ENCODE data around the gene HAVCR2. TPM values are rescaled to one million over a fixed set of nuclear protein-coding genes. Genes with fewer than 3 reads are reported as not detected.
"Not testable (repeated sequence)": the region's sequence is repeated elsewhere in the genome, so short reads cannot be mapped to it uniquely, and the experiment has no call there.

HAVCR2 gene
- total RNA-seq, 1 donor from 2014 or later, result 48.6 TPM

DNA sequence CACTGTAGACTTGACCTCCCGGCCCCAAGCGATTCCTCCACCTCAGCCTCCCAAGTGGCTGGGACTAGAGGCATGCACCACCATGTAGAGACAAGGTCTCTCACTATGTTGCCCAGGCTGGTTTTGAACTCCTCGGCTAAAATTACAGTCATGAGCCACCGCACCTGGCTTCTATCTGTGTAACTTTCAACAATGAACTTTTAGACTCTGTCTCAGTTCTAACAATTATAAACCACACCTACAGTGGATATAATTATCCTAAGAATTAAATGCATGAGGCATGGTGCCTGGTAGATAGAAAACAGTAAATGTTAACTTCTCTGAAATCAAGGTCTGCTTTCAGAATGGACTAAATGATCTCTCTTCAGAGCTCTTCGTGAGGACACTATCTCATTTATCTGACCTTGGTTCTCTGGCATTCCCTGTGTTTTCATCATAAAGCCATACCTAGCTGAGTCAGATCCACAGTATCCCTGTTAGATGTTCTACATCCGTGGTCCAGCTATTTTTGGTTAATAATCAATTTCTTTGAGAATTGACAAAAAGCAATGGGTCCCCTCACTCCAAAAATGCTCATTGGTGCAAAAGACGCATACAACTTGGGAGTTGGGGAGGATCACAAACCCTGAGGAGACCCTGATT lies 57.1 kb downstream of the HAVCR2 start:
- intact Hi-C loops (cut with micrococcal nuclease), result no loop called here
- no peaks in the 10 kb centered on the region for H3K27me3 Mint-ChIP-seq (ENCODE audit: low read depth)
- DNase-seq (ENCODE audit: low spot score), result no peak
- H3K36me3 Mint-ChIP-seq (ENCODE audit: low read depth), result peaks cover 6% of the 10 kb centered on the region
- H3K9me3 Mint-ChIP-seq, result no peaks in the 10 kb centered on the region
- no peak overlapping the region for H3K27ac Mint-ChIP-seq
- peaks cover 19% of the 10 kb centered on the region for H3K4me1 Mint-ChIP-seq (ENCODE audit: low read depth)
- no peak overlapping the region for H3K4me3 Mint-ChIP-seq (ENCODE audit: low read depth)

DNA sequence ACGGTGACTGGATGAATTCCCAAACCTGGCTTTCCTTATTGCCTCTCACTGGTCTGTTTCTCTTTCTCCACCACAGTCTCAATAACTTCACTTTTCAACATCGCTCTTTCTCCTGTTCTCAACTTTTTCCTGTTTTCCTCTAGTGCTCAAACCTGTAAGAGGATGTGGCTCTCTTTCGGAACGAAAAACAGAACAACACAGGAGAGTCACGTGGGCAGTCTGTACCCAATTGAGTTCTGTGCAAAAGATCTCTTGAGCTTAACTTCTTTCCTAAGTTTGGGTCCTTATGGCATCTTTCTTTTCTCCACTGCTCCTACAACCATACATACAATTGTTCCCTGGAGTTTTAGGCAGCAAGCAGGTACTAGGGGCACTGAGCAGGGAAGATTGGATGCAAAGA lies 58.8 kb downstream of the HAVCR2 start:
- Mint-ChIP-seq H3K27ac (peak overlapping the region; percentile 65), H3K4me3 (ENCODE audit: low read depth) (peak overlapping the region; percentile 52), H3K27me3 (ENCODE audit: low read depth) (no peaks in the 10 kb centered on the region), H3K9me3 (no peaks in the 10 kb centered on the region), H3K36me3 (ENCODE audit: low read depth) (peaks cover 6% of the 10 kb centered on the region), H3K4me1 (ENCODE audit: low read depth) (peaks cover 24% of the 10 kb centered on the region)
- DNase-seq (ENCODE audit: low spot score), result no peak
- intact Hi-C loops (cut with micrococcal nuclease), result no loop called here

DNA sequence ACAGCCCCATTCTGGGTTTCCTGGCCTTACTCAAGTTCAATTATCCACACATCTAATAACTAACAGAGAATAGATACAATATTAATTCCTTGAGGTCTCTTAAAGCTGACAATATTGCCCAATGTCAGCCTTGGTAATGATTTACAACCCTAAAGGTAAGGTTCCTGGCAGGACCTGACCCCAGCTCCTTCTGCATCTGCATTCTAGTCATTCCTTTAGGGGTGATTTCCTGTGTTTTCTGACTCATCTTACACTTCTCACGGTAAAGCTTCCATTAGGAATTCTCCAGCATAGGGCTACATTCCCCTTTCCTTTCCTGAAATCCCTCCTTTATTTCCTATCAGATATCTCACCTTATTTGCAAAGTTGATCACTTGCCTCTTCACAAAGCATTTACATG lies 59.2 kb downstream of the HAVCR2 start:
- intact Hi-C loops (cut with micrococcal nuclease), result no loop called here
- Mint-ChIP-seq H3K27me3 (ENCODE audit: low read depth) (no peaks in the 10 kb centered on the region), H3K4me1 (ENCODE audit: low read depth) (peaks cover 25% of the 10 kb centered on the region), H3K36me3 (ENCODE audit: low read depth) (peaks cover 6% of the 10 kb centered on the region), H3K4me3 (ENCODE audit: low read depth) (peak overlapping the region; percentile 52), H3K9me3 (no peaks in the 10 kb centered on the region), H3K27ac (peak overlapping the region; percentile 65)
- no peak for DNase-seq (ENCODE audit: low spot score)

DNA sequence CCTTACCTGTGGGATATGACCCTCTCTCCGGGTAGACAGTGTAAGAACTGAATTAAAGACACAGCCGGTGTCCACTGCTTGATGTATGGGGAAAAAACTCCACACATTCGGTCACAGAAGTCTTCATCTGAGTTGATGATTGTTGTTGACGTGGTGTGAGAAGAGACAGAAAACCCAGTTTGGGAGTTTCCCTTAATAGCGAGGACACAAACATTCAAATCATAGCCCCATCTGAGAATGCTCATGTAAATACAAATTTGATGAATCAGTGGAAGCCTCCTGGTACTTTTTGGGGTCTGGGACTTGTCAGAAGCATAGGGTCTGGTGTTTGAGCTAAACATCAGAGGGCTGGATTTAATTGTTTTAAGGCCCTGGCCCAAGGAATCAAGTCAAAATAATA lies 60.9 kb downstream of the HAVCR2 start:
- intact Hi-C loops (cut with micrococcal nuclease), result no loop called here
- DNase-seq (ENCODE audit: low spot score), result no peak
- Mint-ChIP-seq H3K4me3 (ENCODE audit: low read depth) (no peak overlapping the region), H3K27me3 (ENCODE audit: low read depth) (no peaks in the 10 kb centered on the region), H3K36me3 (ENCODE audit: low read depth) (peaks cover 6% of the 10 kb centered on the region), H3K9me3 (no peaks in the 10 kb centered on the region), H3K4me1 (ENCODE audit: low read depth) (peaks cover 27% of the 10 kb centered on the region), H3K27ac (no peak overlapping the region)

DNA sequence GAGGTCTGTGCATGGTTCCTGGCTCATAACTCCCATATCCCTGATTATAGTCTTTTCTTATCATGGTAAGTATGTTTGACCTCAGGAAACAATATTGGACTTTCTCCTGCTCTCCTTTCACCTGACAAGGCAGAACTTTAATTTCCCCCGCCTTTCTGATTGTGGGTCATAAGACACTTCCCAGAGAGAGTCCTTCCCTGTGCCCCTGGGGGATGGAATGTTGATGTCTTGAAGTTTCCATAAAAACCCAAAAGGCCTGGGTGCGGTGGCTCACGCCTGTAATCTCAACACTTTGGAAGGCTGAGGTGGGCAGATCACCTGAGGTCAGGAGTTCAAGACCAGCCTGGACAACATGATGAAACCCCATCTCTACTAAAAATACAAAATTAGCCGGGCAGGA lies 61.8 kb downstream of the HAVCR2 start:
- H3K9me3 Mint-ChIP-seq; H3K4me3 Mint-ChIP-seq (ENCODE audit: low read depth); H3K36me3 Mint-ChIP-seq (ENCODE audit: low read depth); H3K27ac Mint-ChIP-seq; DNase-seq (ENCODE audit: low spot score); intact Hi-C loops (cut with micrococcal nuclease); H3K27me3 Mint-ChIP-seq (ENCODE audit: low read depth): not testable (repeated sequence)
- peaks cover 27% of the 10 kb centered on the region for H3K4me1 Mint-ChIP-seq (ENCODE audit: low read depth)

DNA sequence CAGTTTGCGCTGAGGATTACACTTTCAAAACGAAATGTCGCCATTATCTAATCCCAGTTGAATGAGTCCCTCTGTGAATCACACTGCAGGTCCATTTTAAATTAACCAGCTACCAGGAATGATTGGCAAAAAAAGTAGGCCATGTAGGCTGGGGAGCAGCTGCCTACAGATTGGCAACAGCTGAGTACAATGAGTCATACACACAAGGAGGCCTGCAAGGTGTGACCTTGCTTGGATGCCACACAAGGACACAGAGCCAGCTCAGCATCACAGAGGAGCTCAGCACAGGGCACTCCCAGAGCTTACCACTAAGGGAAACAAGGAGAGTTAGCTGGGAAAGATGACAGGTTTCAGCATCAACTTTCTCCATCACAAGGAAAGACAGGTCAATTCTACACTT lies 62.8 kb downstream of the HAVCR2 start:
- H3K4me1 Mint-ChIP-seq (ENCODE audit: low read depth), result peaks cover 26% of the 10 kb centered on the region
- intact Hi-C loops (cut with micrococcal nuclease), result no loop called here
- no peak overlapping the region for H3K27ac Mint-ChIP-seq

DNA sequence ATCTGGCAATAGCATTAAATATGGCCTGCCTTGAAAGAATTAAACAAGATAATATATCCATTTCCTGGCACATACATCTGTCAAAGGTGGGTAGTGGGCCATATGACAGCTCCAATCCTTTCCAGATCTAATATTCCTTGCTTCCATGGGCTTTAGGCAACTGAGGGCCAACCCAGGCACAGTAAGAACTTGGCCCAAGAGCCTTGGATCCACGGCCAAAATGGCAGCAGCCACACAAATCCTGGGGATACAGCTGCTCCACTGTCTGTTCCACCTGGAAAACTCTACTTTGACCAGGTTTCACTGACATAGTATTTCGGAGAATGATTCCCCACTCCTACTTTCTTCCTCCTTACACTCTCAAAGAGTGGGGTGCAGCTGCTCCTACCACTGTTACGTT lies 63.2 kb downstream of the HAVCR2 start:
- no peaks in the 10 kb centered on the region for H3K9me3 Mint-ChIP-seq
- no peak for DNase-seq (ENCODE audit: low spot score)
- H3K27ac Mint-ChIP-seq, result no peak overlapping the region
- no peaks in the 10 kb centered on the region for H3K27me3 Mint-ChIP-seq (ENCODE audit: low read depth)
- intact Hi-C loops (cut with micrococcal nuclease), result no loop called here
- H3K36me3 Mint-ChIP-seq (ENCODE audit: low read depth), result peaks cover 5% of the 10 kb centered on the region
- peaks cover 22% of the 10 kb centered on the region for H3K4me1 Mint-ChIP-seq (ENCODE audit: low read depth)
- H3K4me3 Mint-ChIP-seq (ENCODE audit: low read depth), result no peak overlapping the region

More for the DNA sequence above, 62.8 kb downstream of the HAVCR2 start:
- Mint-ChIP-seq H3K36me3 (ENCODE audit: low read depth) (peaks cover 5% of the 10 kb centered on the region), H3K4me3 (ENCODE audit: low read depth) (no peak overlapping the region), H3K9me3 (no peaks in the 10 kb centered on the region), H3K27me3 (ENCODE audit: low read depth) (no peaks in the 10 kb centered on the region)
- DNase-seq (ENCODE audit: low spot score), result no peak

DNA sequence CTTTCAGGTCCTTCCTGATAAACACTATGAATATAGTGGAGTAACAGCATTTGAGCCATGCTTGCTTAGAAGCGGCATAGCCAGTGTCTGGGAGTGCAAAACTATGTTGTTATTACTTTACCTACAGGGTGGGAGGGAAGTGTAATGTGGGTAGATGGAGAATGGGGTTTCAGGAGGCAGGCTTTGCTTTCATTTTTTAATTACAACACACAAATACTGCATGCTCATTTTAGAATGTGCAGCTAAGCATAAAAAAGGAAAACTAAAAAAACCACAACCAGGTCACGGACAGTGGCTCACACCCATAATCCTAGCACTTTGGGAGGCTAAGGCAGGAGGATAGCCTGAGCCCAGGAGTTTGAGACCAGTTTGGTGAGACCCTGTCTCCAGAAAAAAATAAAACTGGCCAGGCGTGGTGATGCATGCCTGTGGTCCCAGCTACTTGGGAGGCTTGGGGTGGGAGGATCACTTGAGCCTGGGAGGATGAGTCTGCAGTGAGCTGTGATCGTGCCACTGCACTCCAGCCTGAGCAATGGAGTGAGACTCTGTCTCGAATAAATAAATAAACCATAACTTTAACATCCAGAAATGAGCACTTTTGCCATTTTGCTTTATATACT lies 70.2 kb downstream of the HAVCR2 start:
- H3K4me3 Mint-ChIP-seq (ENCODE audit: low read depth), result no peak overlapping the region
- no peak for DNase-seq (ENCODE audit: low spot score)
- peaks cover 30% of the 10 kb centered on the region for H3K4me1 Mint-ChIP-seq (ENCODE audit: low read depth)
- H3K27me3 Mint-ChIP-seq (ENCODE audit: low read depth), result no peaks in the 10 kb centered on the region
- no peaks in the 10 kb centered on the region for H3K9me3 Mint-ChIP-seq
- H3K27ac Mint-ChIP-seq, result peak overlapping the region; percentile 5
- H3K36me3 Mint-ChIP-seq (ENCODE audit: low read depth), result peaks cover 10% of the 10 kb centered on the region
- intact Hi-C loops (cut with micrococcal nuclease), result no loop called here

Other genes with a start within 250 kb of the HAVCR2 start
- 5.3 and 5.5 TPM in 2 replicates for gene TIMD4, start 145.8 kb downstream of the HAVCR2 start, total RNA-seq
- 0.64 and 1.2 TPM in 2 replicates for gene HAVCR1, start 49.9 kb downstream of the HAVCR2 start, total RNA-seq
- gene MED7, start 33.8 kb upstream of the HAVCR2 start, total RNA-seq, result 12.5 and 13.1 TPM in 2 replicates
- 0.23 and 0.30 TPM in 2 replicates for gene GARIN3, start 57.2 kb upstream of the HAVCR2 start, total RNA-seq
- 313 and 319 TPM in 2 replicates for gene ITK, start 71.8 kb upstream of the HAVCR2 start, total RNA-seq
- 171 and 182 TPM in 2 replicates for gene CYFIP2, start 157.1 kb upstream of the HAVCR2 start, total RNA-seq